GM23338 (cell line): ENCODE measurements around the gene EZR. TPM values are rescaled to one million over a fixed set of nuclear protein-coding genes. Genes with fewer than 3 reads are reported as not detected.

Experiments
- ATAC-seq: fragments of 200-7000 bp; cut with Tn5 transposase; 3 replicates; pipeline ENCODE4 v1.9.1; 2020
- DNase-seq: peaks from one replicate; pipeline ENCODE4 v3.0.0-alpha.2; 2015; ENCODE audit warnings: low spot score
- H2AFZ ChIP-seq: fragments of 200-600 bp; sonication (generic); 2 replicates; pipeline ENCODE4 v1.8.0; 2016; ENCODE audit warnings: antibody characterized with exemption, mild to moderate bottlenecking, moderate library complexity
- H3F3A ChIP-seq: fragments of 200-600 bp; sonication (generic); replicated peaks from 2 replicates; pipeline ENCODE4 v1.8.0; 2017; ENCODE audit warnings: antibody characterized with exemption, mixed run types, low read depth
- H3K27ac ChIP-seq: fragments of 200-600 bp; sonication (generic); 2 replicates; pipeline ENCODE4 v1.6.1; 2016; ENCODE audit warnings: low read depth
- H3K27me3 ChIP-seq: fragments of 200-600 bp; sonication (generic); 2 replicates; pipeline ENCODE4 v1.8.0; 2016; ENCODE audit warnings: mild to moderate bottlenecking, mixed run types, moderate library complexity; ENCODE audit not compliant: insufficient read depth
- H3K36me3 ChIP-seq: fragments of 200-600 bp; sonication (generic); 2 replicates; pipeline ENCODE4 v1.8.0; 2016; ENCODE audit warnings: mild to moderate bottlenecking; ENCODE audit not compliant: insufficient read depth
- H3K4me1 ChIP-seq: fragments of 200-600 bp; sonication (generic); 2 replicates; pipeline ENCODE4 v1.8.0; 2016; ENCODE audit warnings: mild to moderate bottlenecking, moderate library complexity; ENCODE audit not compliant: insufficient read depth
- H3K4me2 ChIP-seq: fragments of 200-600 bp; sonication (generic); 2 replicates; pipeline ENCODE4 v1.7.1; 2017; ENCODE audit warnings: mixed run types
- H3K4me3 ChIP-seq: fragments of 200-600 bp; sonication (generic); 2 replicates; pipeline ENCODE4 v1.6.1; 2016; ENCODE audit warnings: mixed run types
- H3K79me2 ChIP-seq: fragments of 200-600 bp; sonication (generic); replicated peaks from 2 replicates; pipeline ENCODE4 v1.8.0; 2017; ENCODE audit warnings: mild to moderate bottlenecking; ENCODE audit not compliant: insufficient read depth
- H3K9me2 ChIP-seq: fragments of 200-600 bp; sonication (generic); 2 replicates; pipeline ENCODE4 v1.8.0; 2017; ENCODE audit not compliant: insufficient read depth
- H4K20me1 ChIP-seq: fragments of 200-600 bp; sonication (generic); replicated peaks from 2 replicates; pipeline ENCODE4 v1.8.0; 2017; ENCODE audit warnings: mild to moderate bottlenecking; ENCODE audit not compliant: insufficient read depth
- H3K27ac Mint-ChIP-seq: 2 replicates; pipeline ENCODE4 v1.8.0; 2020; ENCODE audit warnings: inconsistent platforms, mild to moderate bottlenecking, moderate library complexity, mixed read lengths
- H3K27me3 Mint-ChIP-seq: 3 replicates; pipeline ENCODE4 v1.8.0; 2022; ENCODE audit warnings: low read depth, mild to moderate bottlenecking, moderate library complexity, mixed read lengths, inconsistent platforms; ENCODE audit not compliant: insufficient read depth, poor library complexity
- H3K36me3 Mint-ChIP-seq: 3 replicates; pipeline ENCODE4 v1.8.0; 2021; ENCODE audit warnings: low read depth, mild to moderate bottlenecking, inconsistent platforms, moderate library complexity, mixed read lengths
- H3K4me1 Mint-ChIP-seq: 3 replicates; pipeline ENCODE4 v1.8.0; 2020; ENCODE audit warnings: mild to moderate bottlenecking, inconsistent platforms, mixed read lengths
- H3K4me3 Mint-ChIP-seq: 3 replicates; pipeline ENCODE4 v1.8.0; 2021; ENCODE audit warnings: moderate library complexity, mild to moderate bottlenecking, inconsistent platforms, mixed read lengths
- H3K9me3 Mint-ChIP-seq: 3 replicates; pipeline ENCODE4 v1.8.0; 2020; ENCODE audit warnings: moderate library complexity, mild to moderate bottlenecking, inconsistent platforms, mixed read lengths
- EZH2phosphoT487 ChIP-seq: fragments of 200-600 bp; sonication (generic); IDR thresholded peaks from one replicate; pipeline ENCODE4 v1.8.1; 2018; ENCODE audit warnings: antibody characterized with exemption; ENCODE audit not compliant: unreplicated experiment
- JUNB ChIP-seq: IDR thresholded peaks from one replicate; pipeline ENCODE4 v1.6.1; 2016; ENCODE audit warnings: antibody characterized with exemption; ENCODE audit not compliant: unreplicated experiment
- POLR2AphosphoS5 ChIP-seq: IDR thresholded peaks from 2 replicates; pipeline ENCODE4 v1.6.1; 2016; ENCODE audit warnings: antibody characterized with exemption, low read depth
- STAT1 ChIP-seq: IDR thresholded peaks from one replicate; pipeline ENCODE4 v1.6.1; 2016; ENCODE audit warnings: antibody characterized with exemption; ENCODE audit not compliant: unreplicated experiment
- ZNF114 ChIP-seq: fragments of 250-450 bp; sonication (Bioruptor Pico); IDR thresholded peaks from 2 replicates; pipeline ENCODE4 v1.5.0; 2020; ENCODE audit warnings: mild to moderate bottlenecking, moderate library complexity
- ZNF331 ChIP-seq: fragments of 250-450 bp; sonication (Bioruptor Pico); IDR thresholded peaks from 2 replicates; pipeline ENCODE4 v1.5.0; 2020; ENCODE audit warnings: low read depth, mild to moderate bottlenecking, moderate library complexity
- polyA plus RNA-seq: library from polyadenylated mRNA; unstranded; fragments of >200 nt; fragmentation: Nextera tagmentation; extraction: Ambion mirVana; gene quantifications from 2 replicates; pipeline ENCODE4 v1.2.1, GENCODE V29; 2016
- total RNA-seq: library from RNA; depleted of rRNA; stranded (reverse); fragments of >200 nt; shearing (Covaris generic); gene quantifications from 2 replicates; pipeline ENCODE4 v1.2.3, GENCODE V29; 2014
- TF ChIP-seq, protein P1 (sequence below): IDR thresholded peaks from 2 replicates; pipeline ENCODE4 v1.6.1; 2016; ENCODE audit warnings: antibody characterized with exemption

Gene EZR
- total and polyA plus RNA-seq, 2 experiments from 2014 or later: 199 to 208 TPM

DNA sequence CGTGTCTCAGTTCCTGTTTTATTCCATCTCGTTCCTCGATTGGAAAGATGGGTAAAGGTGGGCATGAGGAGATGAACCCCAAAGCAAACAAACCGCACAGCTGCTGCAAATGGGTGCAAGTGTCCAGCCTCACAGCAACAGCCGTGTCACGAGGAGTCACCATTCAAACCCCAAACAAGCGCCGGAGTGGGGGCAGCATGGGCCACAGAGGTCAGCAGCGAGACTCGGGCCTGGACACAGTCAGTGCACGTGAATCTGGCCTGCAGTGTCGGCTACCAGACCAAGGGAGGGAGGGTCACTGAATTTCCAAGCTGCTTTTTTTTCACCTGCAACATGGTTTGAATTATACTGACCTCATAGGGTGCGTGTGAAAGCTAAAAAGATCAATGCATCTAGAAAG, 63.5 kb downstream of the EZR start:
- Mint-ChIP-seq H3K4me3 (no peak overlapping the region), H3K4me1 (peaks cover 26% of the 10 kb centered on the region), H3K27ac (no peak overlapping the region), H3K27me3 (peaks cover 19% of the 10 kb centered on the region), H3K9me3 (no peaks in the 10 kb centered on the region; the same call in 2 of the 3 replicates), H3K36me3 (no peaks in the 10 kb centered on the region)
- no peaks in the 10 kb centered on the region for H3K27me3 ChIP-seq
- no peak overlapping the region for H3K27ac ChIP-seq
- H3K9me2 ChIP-seq: no peaks in the 10 kb centered on the region
- peaks cover 7% of the 10 kb centered on the region; the same call in 1 of the 2 replicates for H3F3A ChIP-seq
- H3K79me2 ChIP-seq: no peaks in the 10 kb centered on the region
- H2AFZ ChIP-seq: no peak overlapping the region
- TF ChIP-seq, protein P1, sequence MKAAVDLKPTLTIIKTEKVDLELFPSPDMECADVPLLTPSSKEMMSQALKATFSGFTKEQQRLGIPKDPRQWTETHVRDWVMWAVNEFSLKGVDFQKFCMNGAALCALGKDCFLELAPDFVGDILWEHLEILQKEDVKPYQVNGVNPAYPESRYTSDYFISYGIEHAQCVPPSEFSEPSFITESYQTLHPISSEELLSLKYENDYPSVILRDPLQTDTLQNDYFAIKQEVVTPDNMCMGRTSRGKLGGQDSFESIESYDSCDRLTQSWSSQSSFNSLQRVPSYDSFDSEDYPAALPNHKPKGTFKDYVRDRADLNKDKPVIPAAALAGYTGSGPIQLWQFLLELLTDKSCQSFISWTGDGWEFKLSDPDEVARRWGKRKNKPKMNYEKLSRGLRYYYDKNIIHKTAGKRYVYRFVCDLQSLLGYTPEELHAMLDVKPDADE: no peak
- no peak overlapping the region for H3K4me2 ChIP-seq
- H3K4me1 ChIP-seq: peaks cover 23% of the 10 kb centered on the region
- no peaks in the 10 kb centered on the region for H3K36me3 ChIP-seq
- ATAC-seq (no peak), DNase-seq (no peak)
- no peak overlapping the region for H3K4me3 ChIP-seq
- H4K20me1 ChIP-seq: no peaks in the 10 kb centered on the region

DNA sequence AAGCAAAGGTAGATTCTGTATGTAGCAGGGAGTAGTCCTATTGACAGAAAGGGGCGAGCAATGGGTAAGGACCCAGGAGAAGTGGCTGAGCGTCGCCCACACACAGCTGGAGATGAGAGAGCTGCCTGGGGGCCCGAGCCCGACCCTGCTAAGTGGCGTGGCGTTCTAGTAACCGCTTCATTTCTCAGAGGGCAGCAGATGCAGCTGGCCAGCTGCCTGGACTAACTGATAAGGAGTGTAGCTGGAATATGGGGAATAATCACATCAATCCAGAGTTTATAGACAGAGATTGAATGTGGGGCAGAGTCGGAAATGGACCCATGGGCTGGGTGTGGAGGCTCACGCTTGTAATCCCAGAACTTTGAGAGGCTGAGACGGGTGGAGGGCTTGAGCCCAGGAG, 64.4 kb downstream of the EZR start:
- Histone ChIP-seq H3K4me3 (no peak overlapping the region), H3K36me3 (no peaks in the 10 kb centered on the region), H3K27ac (no peak overlapping the region), H2AFZ (no peak overlapping the region), H3K4me1 (peaks cover 23% of the 10 kb centered on the region), H4K20me1 (no peaks in the 10 kb centered on the region), H3K9me2 (no peaks in the 10 kb centered on the region), H3K4me2 (no peak overlapping the region), H3F3A (peaks cover 7% of the 10 kb centered on the region; the same call in 1 of the 2 replicates), H3K79me2 (no peaks in the 10 kb centered on the region), H3K27me3 (no peaks in the 10 kb centered on the region)
- Mint-ChIP-seq H3K27me3 (peaks cover 19% of the 10 kb centered on the region), H3K4me1 (peaks cover 23% of the 10 kb centered on the region), H3K27ac (no peak overlapping the region; the same call in 1 of the 2 replicates), H3K4me3 (no peak overlapping the region), H3K36me3 (no peaks in the 10 kb centered on the region), H3K9me3 (no peaks in the 10 kb centered on the region; the same call in 2 of the 3 replicates)
- ATAC-seq: no peak
- DNase-seq: no peak
- TF ChIP-seq ZNF331 (CRISPR knock-in tag) (no peak), JUNB (no peak), ZNF114 (no peak), STAT1 (no peak)

DNA sequence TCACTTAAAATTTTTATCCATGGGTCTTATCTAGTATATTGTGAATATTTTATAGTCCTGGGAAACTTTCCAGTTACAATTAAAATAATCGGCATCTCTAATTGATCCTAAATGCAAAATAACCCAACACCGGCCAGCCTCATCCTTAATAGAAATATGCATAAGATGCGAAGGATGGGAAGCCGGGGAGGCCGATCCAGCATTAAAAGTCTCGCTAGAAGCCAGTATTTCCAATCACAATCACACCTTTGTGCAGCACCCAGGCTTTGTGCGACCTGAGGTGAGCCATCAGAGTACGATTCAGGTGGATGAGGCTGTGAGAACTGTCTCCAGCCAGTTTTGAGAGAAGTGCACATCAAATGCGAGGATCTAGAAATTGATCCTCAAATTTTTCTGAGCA, 65.4 kb downstream of the EZR start:
- Histone ChIP-seq H3K4me1 (peaks cover 23% of the 10 kb centered on the region), H3K4me3 (no peak overlapping the region), H2AFZ (no peak overlapping the region), H3K4me2 (no peak overlapping the region), H3K27ac (no peak overlapping the region), H3F3A (peaks cover 7% of the 10 kb centered on the region; the same call in 1 of the 2 replicates), H3K27me3 (no peaks in the 10 kb centered on the region), H3K36me3 (no peaks in the 10 kb centered on the region), H3K9me2 (no peaks in the 10 kb centered on the region), H3K79me2 (no peaks in the 10 kb centered on the region), H4K20me1 (no peaks in the 10 kb centered on the region)
- peaks cover 17% of the 10 kb centered on the region for H3K27me3 Mint-ChIP-seq
- ATAC-seq: no peak
- H3K27ac Mint-ChIP-seq: no peak overlapping the region
- TF ChIP-seq, protein P1: no peak
- TF ChIP-seq POLR2AphosphoS5 (no peak), JUNB (no peak), EZH2phosphoT487 (no peak)
- H3K9me3 Mint-ChIP-seq: no peaks in the 10 kb centered on the region; the same call in 2 of the 3 replicates
- DNase-seq: no peak
- peaks cover 21% of the 10 kb centered on the region for H3K4me1 Mint-ChIP-seq
- no peaks in the 10 kb centered on the region for H3K36me3 Mint-ChIP-seq
- H3K4me3 Mint-ChIP-seq: no peak overlapping the region
